GM18858 (cell line): ENCODE measurements around the gene TMEFF1.
A peak's percentile ranks its signal among the peaks of the same experiment; 100 is the strongest.
"Not testable (repeated sequence)": the region's sequence is repeated elsewhere in the genome, so short reads cannot be mapped to it uniquely, and the experiment has no call there.

Source experiments
- ATAC-seq: cut with Tn5 transposase; IDR thresholded peaks from one replicate; pipeline ENCODE4 v1.9.1; 2021; ENCODE audit not compliant: unreplicated experiment

The TMEFF1 gene

GRCh38 chr9:100472788-100473275 lies at the start of gene TMEFF1:
TSS of gene TMEFF1 (plus strand) at chr9:100473149. CDS start at chr9:100473545, 396 bp downstream.
- peak; percentile 24 for ATAC-seq

- no peak for ATAC-seq
These were observed 47.2 kb upstream of the TMEFF1 start for GRCh38 chr9:100425758-100426157.

GRCh38 chr9:100426189-100426529 lies 46.8 kb upstream of the TMEFF1 start:
- ATAC-seq: no peak

- peak; percentile 75 for ATAC-seq
These were observed 46.2 kb upstream of the TMEFF1 start, which contains the start of gene MSANTD3 for GRCh38 chr9:100426530-100427365. TSS of gene MSANTD3 (plus strand) at chr9:100427143. CDS start at chr9:100441939, 14,796 bp downstream.

GRCh38 chr9:100427366-100428263 lies 45.3 kb upstream of the TMEFF1 start:
- peak; percentile 42 for ATAC-seq

- no peak for ATAC-seq
These were observed 43.9 kb upstream of the TMEFF1 start for GRCh38 chr9:100428871-100429654.

- ATAC-seq: no peak
These were observed 42.5 kb upstream of the TMEFF1 start for GRCh38 chr9:100430286-100430940.

GRCh38 chr9:100431886-100432285 lies 41.1 kb upstream of the TMEFF1 start:
- no peak for ATAC-seq

GRCh38 chr9:100432736-100433135 lies 40.2 kb upstream of the TMEFF1 start:
- ATAC-seq: no peak

- no peak for ATAC-seq
These were observed 36.4 kb upstream of the TMEFF1 start for GRCh38 chr9:100436571-100436970.

- peak; percentile 69 for ATAC-seq
These were observed 34.8 kb upstream of the TMEFF1 start for GRCh38 chr9:100437860-100438805.

- ATAC-seq: no peak
These were observed 32.9 kb upstream of the TMEFF1 start for GRCh38 chr9:100440071-100440470.

- not testable (repeated sequence) for ATAC-seq
These were observed 32.5 kb upstream of the TMEFF1 start for GRCh38 chr9:100440487-100440886.

- ATAC-seq: no peak
These were observed 31.0 kb upstream of the TMEFF1 start for GRCh38 chr9:100441911-100442361.

GRCh38 chr9:100443781-100444768 lies 28.9 kb upstream of the TMEFF1 start:
- no peak for ATAC-seq

GRCh38 chr9:100445161-100445902 lies 27.6 kb upstream of the TMEFF1 start:
- no peak for ATAC-seq

- ATAC-seq: no peak
These were observed 26.9 kb upstream of the TMEFF1 start for GRCh38 chr9:100445903-100446549.
